A673 (cell line): ENCODE measurements around the gene MSRB2.

Experiments used
- EZH2 ChIP-seq: fragments of 200-600 bp; sonication (generic); IDR thresholded peaks from 2 replicates; pipeline ENCODE4 v1.6.1; 2017; ENCODE audit warnings: borderline replicate concordance, low read depth, mild to moderate bottlenecking, mixed read lengths, antibody characterized with exemption, low read length; ENCODE audit not compliant: poor library complexity, severe bottlenecking
- TF ChIP-seq, protein P1 (sequence below): fragments of 300-800, 200-600 bp; sonication (generic); conservative IDR thresholded peaks from 2 replicates; pipeline ENCODE4 v1.5.1; 2017; ENCODE audit warnings: low read depth, mild to moderate bottlenecking, antibody characterized with exemption, low read length, moderate library complexity, mixed read lengths

GRCh38 chr10:23096802-23097549, 1.6 kb downstream of the MSRB2 start:
- TF ChIP-seq, protein P1, sequence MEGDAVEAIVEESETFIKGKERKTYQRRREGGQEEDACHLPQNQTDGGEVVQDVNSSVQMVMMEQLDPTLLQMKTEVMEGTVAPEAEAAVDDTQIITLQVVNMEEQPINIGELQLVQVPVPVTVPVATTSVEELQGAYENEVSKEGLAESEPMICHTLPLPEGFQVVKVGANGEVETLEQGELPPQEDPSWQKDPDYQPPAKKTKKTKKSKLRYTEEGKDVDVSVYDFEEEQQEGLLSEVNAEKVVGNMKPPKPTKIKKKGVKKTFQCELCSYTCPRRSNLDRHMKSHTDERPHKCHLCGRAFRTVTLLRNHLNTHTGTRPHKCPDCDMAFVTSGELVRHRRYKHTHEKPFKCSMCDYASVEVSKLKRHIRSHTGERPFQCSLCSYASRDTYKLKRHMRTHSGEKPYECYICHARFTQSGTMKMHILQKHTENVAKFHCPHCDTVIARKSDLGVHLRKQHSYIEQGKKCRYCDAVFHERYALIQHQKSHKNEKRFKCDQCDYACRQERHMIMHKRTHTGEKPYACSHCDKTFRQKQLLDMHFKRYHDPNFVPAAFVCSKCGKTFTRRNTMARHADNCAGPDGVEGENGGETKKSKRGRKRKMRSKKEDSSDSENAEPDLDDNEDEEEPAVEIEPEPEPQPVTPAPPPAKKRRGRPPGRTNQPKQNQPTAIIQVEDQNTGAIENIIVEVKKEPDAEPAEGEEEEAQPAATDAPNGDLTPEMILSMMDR: no peak
- no peak for TF ChIP-seq EZH2
